ENCODE data around the gene ACSF2. TPM values are rescaled to one million over a fixed set of nuclear protein-coding genes. Genes with fewer than 3 reads are reported as not detected.
A peak's percentile ranks its signal among the peaks of the same experiment; 100 is the strongest.

ACSF2 gene
- total and polyA plus RNA-seq, 2 of the 13 experiments (the other 11 are each of a cell fraction or from before 2014, with no cell fraction given): 87.3 to 109 TPM

DNA sequence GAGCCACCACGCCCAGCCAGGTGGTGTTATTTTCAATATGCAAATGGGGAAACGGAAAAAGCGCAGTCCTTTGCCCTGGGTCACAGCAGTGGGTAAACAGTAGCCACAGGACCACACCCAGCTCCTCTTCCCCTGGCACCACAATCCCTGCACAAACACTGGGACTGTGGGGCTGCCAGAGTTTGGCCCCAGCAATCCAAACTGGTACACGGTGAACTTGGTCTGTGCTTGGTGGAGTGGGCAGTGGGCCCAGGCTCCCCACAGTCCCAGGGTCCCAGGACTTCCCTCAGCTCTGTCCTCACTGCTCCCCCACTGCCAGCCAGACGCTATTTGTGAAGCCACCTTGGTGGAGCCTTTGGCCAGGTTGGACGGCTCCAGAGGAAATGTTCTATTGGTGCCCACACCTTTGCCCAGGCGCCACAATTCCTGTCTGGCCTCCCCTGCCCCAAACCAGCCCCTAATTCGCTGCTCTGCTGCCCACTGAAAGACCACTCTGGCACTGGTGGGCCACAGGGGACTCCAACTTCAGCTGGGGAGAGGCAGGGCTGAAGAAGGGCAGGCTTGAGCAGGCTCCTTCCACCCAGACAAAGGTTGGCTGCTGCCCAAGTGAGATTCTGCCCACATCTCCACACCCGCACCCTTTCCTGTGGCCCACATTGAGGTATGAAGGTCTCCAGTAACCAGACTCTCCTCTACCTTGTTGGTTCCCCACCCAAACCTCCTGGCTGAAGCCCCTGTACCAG, 40.5 kb downstream of the ACSF2 start:
- H3K4me2 ChIP-seq (ENCODE audit: low read depth, low read length): no peak overlapping the region
- FAIRE-seq: no peak
- no peak overlapping the region for H3K27ac ChIP-seq (ENCODE audit: extremely low read length, insufficient read depth, low read length)
- POLR2A ChIA-PET: no interaction called here
- no peaks in the 10 kb centered on the region for H3K27me3 ChIP-seq (ENCODE audit: control insufficient read depth in 1 of 2, insufficient read depth in 2 of 2, low read length in 2 of 2)
- CTCF ChIA-PET (ENCODE audit: low intra/inter-chr PET ratio, low total read pairs): no interaction called here
- H3K4me1 ChIP-seq (ENCODE audit: insufficient read depth, low read length): no peaks in the 10 kb centered on the region
- no peaks in the 10 kb centered on the region for H4K20me1 ChIP-seq (ENCODE audit: insufficient read depth, low read length)
- BruUV-seq (replicated peaks): no TSS peak
- no peak overlapping the region for H3K9ac ChIP-seq (ENCODE audit: insufficient read depth, low read depth, low read length)
- H3K9me3 ChIP-seq (ENCODE audit: low read length): no peaks in the 10 kb centered on the region
- 94% methylated on average over 9 of the region's 9 CpGs for WGBS (ENCODE audit: low lambda C conversion rate)
- in situ Hi-C loops (cut with HindIII; ENCODE audit: extremely low pct_ligation_motif_present, low pct_unique_long_range_greater_than_20kb): no loop called here
- H3K79me2 ChIP-seq (ENCODE audit: insufficient read depth, low read length): no peaks in the 10 kb centered on the region
- no peak for ATAC-seq
- intact Hi-C loops (cut with micrococcal nuclease; ENCODE audit: unreplicated experiment): no loop called here
- no peak for TF ChIP-seq MAFG (CRISPR knock-in tag; IDR thresholded peaks at IDR 0.05)
- peak; percentile 27 for TF ChIP-seq AGO2 (optimal IDR thresholded peaks at IDR 0.05; ENCODE audit: low read depth, low read length)
- TF ChIP-seq RELA (CRISPR knock-in tag; IDR thresholded peaks at IDR 0.05): no peak
- H3K4me3 ChIP-seq (replicated peaks in 1 of 3; ENCODE audit: insufficient read depth in 1 of 3, low read depth in 2 of 3, low read length in 3 of 3): no peak overlapping the region
- no peak for DNase-seq (ENCODE audit: low spot score)
- peaks cover 12 to 18% of the 10 kb centered on the region in 2 experiments for H3K36me3 ChIP-seq (replicated peaks in 1 of 2; ENCODE audit: control insufficient read depth in 1 of 2, insufficient read depth in 2 of 2, low read length in 2 of 2)
- no peak overlapping the region for H2AFZ ChIP-seq (ENCODE audit: low read length)

GRCh38 chr17:50467114-50467854, 41.3 kb downstream of the ACSF2 start:
- Histone ChIP-seq H3K4me2 (ENCODE audit: low read depth, low read length) (no peak overlapping the region), H4K20me1 (ENCODE audit: insufficient read depth, low read length) (no peaks in the 10 kb centered on the region), H3K4me3 (replicated peaks in 1 of 3; ENCODE audit: insufficient read depth in 1 of 3, low read depth in 2 of 3, low read length in 3 of 3) (no peak overlapping the region), H3K27me3 (ENCODE audit: control insufficient read depth in 1 of 2, insufficient read depth in 2 of 2, low read length in 2 of 2) (no peaks in the 10 kb centered on the region), H3K79me2 (ENCODE audit: insufficient read depth, low read length) (no peaks in the 10 kb centered on the region), H3K27ac (ENCODE audit: extremely low read length, insufficient read depth, low read length) (no peak overlapping the region), H3K9me3 (ENCODE audit: low read length) (no peaks in the 10 kb centered on the region), H3K36me3 (replicated peaks in 1 of 2; ENCODE audit: control insufficient read depth in 1 of 2, insufficient read depth in 2 of 2, low read length in 2 of 2) (peaks cover 15 to 17% of the 10 kb centered on the region in 2 experiments), H3K4me1 (ENCODE audit: insufficient read depth, low read length) (no peaks in the 10 kb centered on the region), H2AFZ (ENCODE audit: low read length) (no peak overlapping the region), H3K9ac (ENCODE audit: insufficient read depth, low read depth, low read length) (no peak overlapping the region)
- ChIA-PET POLR2A (no interaction called here), CTCF (ENCODE audit: low intra/inter-chr PET ratio, low total read pairs) (no interaction called here)
- BruUV-seq (replicated peaks): no TSS peak
- intact Hi-C loops (cut with micrococcal nuclease; ENCODE audit: unreplicated experiment) (no loop called here), in situ Hi-C loops (cut with HindIII; ENCODE audit: extremely low pct_ligation_motif_present, low pct_unique_long_range_greater_than_20kb) (no loop called here)
- DNase-seq (ENCODE audit: low spot score) (no peak), ATAC-seq (no peak), FAIRE-seq (no peak)
- 93% methylated on average over 6 of the region's 7 CpGs for WGBS (ENCODE audit: low lambda C conversion rate)
- TF ChIP-seq SKIL (CRISPR knock-in tag; IDR thresholded peaks at IDR 0.05; ENCODE audit: borderline replicate concordance) (0 out of 2 replicates have a peak, but pooled peaks have one; percentile 17), ZNF343 (CRISPR knock-in tag; IDR thresholded peaks at IDR 0.05) (no peak)

Data from HepG2 (cell line).